NCI-H1092 (cell line): ENCODE measurements around the gene BGLAP.

ENCODE experiments used
- DNase-seq: peaks from one replicate; lab custom pipeline; 2025; lab: John Stamatoyannopoulos, UW

BGLAP gene

GRCh38 chr1:156226782-156227181 lies 15.2 kb upstream of the BGLAP start:
- DNase-seq, result no peak

GRCh38 chr1:156228501-156228900 lies 13.5 kb upstream of the BGLAP start:
- DNase-seq, result no peak

- DNase-seq, result no peak
Measured at GRCh38 chr1:156229809-156230472, 12.0 kb upstream of the BGLAP start.

- DNase-seq, result no peak
Measured at GRCh38 chr1:156230473-156230837, 11.5 kb upstream of the BGLAP start.

GRCh38 chr1:156232201-156232894 lies 9.6 kb upstream of the BGLAP start:
- DNase-seq, result no peak

GRCh38 chr1:156233426-156234127 lies 8.4 kb upstream of the BGLAP start:
- DNase-seq, result no peak

- no peak for DNase-seq
Measured at GRCh38 chr1:156236164-156236563, 5.8 kb upstream of the BGLAP start.

GRCh38 chr1:156238248-156238647 lies 3.7 kb upstream of the BGLAP start:
- DNase-seq, result no peak

- DNase-seq, result no peak
Measured at GRCh38 chr1:156241311-156241811, 623 bp upstream of the BGLAP start.

- DNase-seq, result no peak
Measured at GRCh38 chr1:156242738-156243137, 754 bp downstream of the BGLAP start.

GRCh38 chr1:156244126-156244525 lies 2.1 kb downstream of the BGLAP start:
- no peak for DNase-seq

GRCh38 chr1:156244712-156245111 lies 2.7 kb downstream of the BGLAP start:
- DNase-seq, result no peak

- peak; percentile 38 for DNase-seq
Measured at GRCh38 chr1:156245451-156246232, 3.7 kb downstream of the BGLAP start.

- no peak for DNase-seq
Measured at GRCh38 chr1:156246241-156246780, 4.3 kb downstream of the BGLAP start.

GRCh38 chr1:156246781-156247459 lies 4.9 kb downstream of the BGLAP start:
- no peak for DNase-seq

GRCh38 chr1:156247460-156248322 lies 5.7 kb downstream of the BGLAP start, which contains the start of gene PAQR6:
Gene PAQR6 (minus strand): TSS chr1:156248056. CDS start chr1:156246731, 1,325 bp downstream.
- no peak for DNase-seq

GRCh38 chr1:156248323-156248683 lies 6.3 kb downstream of the BGLAP start:
- no peak for DNase-seq

GRCh38 chr1:156249593-156249992 lies 7.6 kb downstream of the BGLAP start:
- DNase-seq, result no peak

- DNase-seq, result no peak
Measured at GRCh38 chr1:156251527-156251926, 9.5 kb downstream of the BGLAP start.

GRCh38 chr1:156253634-156254033 lies 11.7 kb downstream of the BGLAP start:
- no peak for DNase-seq
